ENCODE measurements around the gene SLC35B2.

The SLC35B2 gene

DNA sequence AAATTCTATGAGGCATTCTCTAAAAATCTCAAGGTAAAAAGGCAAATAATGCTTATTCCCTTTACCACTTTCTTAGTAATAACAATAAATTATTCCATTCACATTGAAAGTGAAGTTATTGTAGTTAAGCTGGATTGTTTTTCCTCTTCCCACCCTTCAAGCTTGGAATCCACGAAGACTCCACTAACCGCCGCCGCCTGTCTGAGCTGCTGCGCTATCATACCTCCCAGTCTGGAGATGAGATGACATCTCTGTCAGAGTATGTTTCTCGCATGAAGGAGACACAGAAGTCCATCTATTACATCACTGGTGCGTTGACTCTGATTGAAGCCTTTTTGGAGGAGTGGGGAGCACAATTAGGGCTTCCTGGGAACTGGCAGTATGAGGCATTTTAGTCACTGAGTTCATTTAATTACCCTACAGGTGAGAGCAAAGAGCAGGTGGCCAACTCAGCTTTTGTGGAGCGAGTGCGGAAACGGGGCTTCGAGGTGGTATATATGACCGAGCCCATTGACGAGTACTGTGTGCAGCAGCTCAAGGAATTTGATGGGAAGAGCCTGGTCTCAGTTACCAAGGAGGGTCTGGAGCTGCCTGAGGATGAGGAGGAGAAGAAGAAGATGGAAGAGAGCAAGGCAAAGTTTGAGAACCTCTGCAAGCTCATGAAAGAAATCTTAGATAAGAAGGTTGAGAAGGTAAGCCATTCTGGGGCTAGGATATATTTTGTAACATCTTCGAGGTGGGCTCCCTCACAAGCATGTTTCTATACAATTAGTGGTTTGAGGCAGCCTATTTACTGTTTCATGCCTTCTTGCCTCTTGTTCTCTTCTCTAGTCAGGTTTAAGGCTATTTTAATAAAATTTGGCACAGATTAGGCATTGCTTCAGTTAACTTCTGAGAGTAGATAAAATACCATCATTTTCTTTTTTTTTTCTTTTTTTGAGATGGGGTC lies 5.5 kb downstream of the SLC35B2 start:
- DNase-seq = no peak

DNA sequence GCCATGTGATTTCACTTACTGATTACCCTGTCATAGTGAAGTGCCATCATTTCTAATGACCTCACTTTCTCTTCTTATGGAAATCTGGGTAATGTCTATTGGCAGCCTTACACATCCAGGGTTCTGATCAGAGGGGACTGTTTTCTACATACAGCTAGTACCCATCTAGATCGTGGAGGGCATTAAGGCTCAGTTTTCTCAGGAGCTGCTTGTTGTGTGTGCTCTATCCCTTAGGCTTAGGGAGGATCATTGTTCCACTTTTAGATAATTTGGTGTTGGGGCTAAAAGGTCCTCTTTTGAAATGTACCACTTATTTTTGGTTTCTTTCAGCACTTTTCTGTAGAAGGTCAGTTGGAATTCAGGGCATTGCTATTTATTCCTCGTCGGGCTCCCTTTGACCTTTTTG lies 6.6 kb downstream of the SLC35B2 start:
- DNase-seq = no peak

DNA sequence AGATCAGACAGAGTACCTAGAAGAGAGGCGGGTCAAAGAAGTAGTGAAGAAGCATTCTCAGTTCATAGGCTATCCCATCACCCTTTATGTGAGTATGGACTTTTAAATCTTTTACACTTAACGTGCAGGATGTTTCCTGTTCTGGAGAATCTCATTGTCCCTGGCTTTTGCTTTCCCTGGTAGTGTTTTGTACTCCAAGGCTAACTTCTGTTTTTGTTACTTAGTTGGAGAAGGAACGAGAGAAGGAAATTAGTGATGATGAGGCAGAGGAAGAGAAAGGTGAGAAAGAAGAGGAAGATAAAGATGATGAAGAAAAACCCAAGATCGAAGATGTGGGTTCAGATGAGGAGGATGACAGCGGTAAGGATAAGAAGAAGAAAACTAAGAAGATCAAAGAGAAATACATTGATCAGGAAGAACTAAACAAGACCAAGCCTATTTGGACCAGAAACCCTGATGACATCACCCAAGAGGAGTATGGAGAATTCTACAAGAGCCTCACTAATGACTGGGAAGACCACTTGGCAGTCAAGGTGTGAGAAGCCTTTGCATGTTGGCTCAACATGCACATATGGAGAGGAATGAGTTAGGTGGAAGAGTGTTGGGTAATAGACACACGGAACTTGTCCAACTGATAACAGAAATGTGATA lies 7.1 kb downstream of the SLC35B2 start:
- no peak for DNase-seq

DNA sequence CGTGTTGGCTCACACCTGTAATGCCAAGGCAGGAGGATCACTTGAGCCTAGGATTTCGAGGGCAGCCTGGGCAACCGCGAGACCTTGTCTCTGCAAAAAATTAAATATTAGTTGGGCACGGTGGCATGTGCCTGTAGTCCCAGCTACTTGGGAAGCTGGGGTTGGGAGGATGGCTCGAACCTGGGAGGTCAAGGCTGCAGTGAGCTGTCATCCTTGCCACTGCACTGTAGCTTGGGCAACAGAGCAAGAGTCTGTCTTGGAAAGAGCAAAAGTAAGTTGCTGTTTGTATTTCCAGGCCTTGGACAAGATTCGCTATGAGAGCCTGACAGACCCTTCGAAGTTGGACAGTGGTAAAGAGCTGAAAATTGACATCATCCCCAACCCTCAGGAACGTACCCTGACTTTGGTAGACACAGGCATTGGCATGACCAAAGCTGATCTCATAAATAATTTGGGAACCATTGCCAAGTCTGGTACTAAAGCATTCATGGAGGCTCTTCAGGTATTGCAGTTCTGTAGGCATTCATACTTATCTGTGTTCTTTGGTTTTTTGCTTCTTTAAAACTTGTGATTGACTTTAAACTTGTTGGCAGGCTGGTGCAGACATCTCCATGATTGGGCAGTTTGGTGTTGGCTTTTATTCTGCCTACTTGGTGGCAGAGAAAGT lies 8.1 kb downstream of the SLC35B2 start:
- no peak for DNase-seq

DNA sequence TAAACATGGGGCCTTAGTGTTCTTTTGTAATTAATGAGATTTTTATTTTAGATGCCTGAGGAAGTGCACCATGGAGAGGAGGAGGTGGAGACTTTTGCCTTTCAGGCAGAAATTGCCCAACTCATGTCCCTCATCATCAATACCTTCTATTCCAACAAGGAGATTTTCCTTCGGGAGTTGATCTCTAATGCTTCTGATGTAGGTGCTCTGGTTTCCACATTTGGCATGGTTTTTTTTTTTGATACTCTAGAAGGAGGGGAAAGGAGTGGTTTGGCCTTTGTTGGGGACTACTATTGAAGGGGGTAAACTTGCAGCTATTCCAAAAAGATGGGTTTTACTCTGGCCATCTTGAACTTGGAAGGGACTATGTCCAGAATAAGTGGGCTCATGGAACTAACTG lies 8.7 kb downstream of the SLC35B2 start:
- DNase-seq = no peak

DNA sequence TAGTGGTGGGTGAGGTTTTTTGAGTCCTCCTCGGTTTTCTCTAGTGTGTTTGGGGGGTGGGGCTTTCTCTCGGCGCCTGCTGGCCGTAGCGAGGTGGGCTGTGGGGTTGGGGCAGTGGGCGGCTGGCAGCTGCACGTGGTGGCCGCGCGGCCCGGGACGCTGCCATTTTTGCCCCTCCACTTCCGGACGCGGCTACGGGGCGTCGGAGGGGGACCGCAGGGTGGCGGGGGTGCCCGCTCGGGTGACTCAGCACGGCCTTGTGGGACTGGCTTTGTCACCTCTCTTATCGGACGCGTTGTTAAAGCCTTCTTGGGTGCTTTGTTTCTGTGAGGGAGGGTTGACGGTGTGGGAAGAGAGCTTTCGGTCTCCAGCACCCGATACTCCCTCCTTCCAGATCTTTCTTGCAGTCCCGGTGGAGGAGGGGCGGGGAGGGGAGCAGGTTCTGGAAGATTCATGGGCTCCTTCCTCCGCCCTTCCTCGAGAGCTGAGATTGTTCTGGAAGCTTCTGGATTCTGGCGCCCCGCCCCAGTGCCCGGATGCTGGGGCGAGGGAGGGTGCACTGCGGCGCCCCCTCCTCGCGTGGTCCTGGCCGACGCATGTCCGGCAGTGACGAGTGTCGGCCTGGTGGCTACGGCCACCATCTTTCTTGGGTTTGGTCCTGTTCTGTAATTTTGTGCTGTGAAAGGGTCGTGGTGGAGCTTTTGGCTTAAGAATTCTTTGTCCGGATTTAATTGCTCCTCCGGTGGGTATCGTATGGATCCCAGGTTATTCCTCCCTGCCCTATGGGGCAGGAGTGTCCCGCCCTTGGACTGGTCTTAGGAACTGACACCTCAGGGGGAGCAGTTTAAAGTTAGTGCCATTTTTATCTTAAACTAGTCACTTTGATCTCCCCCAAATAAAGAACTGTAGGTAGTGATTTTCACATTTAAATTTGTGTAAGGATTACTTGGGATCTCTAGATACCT lies 9.7 kb downstream of the SLC35B2 start:
- DNase-seq = peak; percentile 85

DNA sequence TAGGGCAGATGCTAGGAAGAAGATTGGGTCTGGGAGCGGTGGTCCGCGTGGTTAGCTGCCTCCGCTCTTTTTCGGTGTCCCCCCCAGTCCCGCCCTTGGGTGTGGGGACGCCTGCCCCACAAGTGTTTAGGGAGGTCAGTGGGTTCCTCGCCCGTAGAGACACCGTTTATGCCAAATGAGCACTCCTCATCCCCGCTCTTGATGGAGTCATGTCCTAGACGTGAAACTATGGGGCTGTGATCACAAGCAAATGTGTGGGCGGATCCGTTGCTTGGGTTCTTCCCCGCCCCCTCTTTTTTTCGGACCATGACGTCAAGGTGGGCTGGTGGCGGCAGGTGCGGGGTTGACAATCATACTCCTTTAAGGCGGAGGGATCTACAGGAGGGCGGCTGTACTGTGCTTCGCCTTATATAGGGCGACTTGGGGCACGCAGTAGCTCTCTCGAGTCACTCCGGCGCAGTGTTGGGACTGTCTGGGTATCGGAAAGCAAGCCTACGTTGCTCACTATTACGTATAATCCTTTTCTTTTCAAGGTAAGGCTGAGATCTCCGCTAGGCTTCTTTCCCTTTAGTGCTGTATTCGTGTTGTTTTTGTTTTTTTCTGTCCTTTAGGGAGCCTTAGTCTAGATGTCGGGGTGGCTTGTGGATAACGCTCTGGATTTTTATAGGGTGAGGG lies 10.5 kb downstream of the SLC35B2 start, which contains the start of gene HSP90AB1:
HSP90AB1 (plus strand) TSS at position 439 of the 675 bp plus-strand sequence. CDS start 1,529 bp downstream, outside the sequence.
- peak; percentile 99 for DNase-seq

DNA sequence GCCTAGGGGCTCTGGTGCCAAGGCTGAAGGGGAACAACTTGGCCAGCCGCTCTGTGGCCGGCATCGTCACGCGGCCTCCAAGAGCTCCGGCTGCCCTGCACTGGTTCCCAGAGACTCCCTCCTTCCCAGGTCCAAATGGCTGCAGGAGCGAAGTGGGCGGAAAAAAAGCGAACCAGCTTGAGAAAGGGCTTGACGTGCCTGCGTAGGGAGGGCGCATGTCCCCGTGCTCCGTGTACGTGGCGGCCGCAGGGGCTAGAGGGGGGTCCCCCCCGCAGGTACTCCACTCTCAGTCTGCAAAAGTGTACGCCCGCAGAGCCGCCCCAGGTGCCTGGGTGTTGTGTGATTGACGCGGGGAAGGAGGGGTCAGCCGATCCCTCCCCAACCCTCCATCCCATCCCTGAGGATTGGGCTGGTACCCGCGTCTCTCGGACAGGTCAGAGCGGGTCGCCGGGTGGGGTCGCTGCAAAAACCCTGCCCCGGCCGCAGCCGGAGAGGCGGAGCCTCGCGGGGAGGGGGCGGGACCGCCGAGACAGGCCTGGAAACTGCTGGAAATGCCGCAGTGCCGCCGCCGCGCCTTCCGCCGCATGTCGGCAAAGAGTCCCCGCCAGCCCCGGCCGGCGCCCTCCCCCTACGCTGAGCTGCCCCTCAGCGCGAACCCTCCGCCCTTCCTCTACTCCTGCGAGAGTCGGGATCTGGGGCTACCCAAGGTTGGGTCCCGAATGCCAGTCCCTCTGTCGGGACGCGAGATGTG lies 11.2 kb downstream of the SLC35B2 start:
- peak; percentile 87 for DNase-seq

DNA sequence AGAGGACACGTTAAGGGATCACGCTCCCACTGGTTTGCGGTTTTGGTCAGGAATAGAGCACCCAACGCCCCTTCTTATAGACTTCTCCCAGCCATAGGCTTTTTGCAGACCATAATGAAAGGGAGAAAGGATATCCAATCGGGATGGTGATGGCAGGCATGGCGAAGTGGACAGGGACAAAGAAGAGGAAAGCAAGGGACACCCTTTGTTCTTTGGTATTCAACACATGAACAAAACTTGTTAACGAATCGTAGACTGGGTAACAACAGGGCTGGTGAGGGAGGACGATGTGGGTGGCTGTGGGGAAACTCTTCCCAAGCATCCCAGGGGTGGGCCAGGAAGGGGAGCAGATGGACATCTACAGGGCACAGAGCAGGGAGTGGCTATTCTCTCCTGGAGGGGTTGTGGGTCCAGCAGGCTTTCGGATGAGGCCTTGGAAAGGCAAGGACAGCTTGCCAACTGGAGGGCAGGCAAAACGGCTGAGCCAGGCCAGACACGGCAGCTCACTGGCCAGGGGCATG lies 11.9 kb downstream of the SLC35B2 start:
- DNase-seq = no peak

DNA sequence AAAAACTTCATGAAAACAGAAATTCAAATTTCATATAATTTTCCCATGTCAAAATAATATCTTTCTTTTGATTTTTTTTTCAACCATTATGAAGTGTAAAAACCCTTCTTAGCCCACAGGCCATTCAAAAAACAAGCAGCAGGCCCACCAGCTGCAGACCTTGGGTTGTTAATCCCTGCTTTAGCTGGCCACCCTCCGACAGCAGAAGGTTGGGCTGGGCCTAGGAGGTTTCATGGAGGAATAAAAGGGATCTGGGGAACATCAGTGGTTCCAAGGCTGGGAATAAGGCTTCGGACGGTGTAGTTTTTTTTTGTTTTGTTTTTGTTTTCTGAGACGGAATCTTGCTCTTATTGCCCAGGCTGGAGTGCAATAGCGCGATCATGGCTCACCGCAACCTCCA lies 14.0 kb downstream of the SLC35B2 start:
- DNase-seq = no peak

DNA sequence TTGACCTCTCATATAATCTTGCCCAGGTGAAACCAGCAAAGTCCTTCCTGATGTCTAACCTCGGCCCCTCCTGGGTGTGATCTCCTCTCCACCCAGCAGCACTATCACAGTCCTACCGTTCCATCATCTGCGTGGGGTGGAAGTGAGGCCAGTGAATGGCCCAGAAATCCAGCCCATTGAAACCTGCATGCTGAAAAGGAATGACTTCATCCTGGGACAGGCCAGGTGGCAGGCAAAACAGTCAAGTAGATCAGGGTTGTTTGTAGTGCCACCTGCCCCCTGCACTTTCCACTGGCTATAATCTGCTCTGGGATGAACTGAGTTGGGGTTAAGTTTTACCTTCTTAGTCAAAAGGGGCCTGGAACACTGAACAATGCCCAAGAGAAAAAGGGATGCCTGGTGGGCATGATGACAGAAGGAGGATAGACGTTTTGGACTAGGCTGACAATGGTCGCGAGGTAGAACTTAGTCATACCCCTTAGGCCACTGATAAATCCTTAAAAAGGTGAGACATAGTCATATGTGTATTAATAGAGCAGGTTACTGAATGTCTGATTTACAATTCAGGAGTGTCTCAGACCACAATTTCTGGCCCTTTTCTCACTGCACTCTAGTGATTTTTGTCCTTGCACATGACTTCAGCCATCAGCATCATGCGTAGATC lies 18.5 kb downstream of the SLC35B2 start:
- DNase-seq = no peak

DNA sequence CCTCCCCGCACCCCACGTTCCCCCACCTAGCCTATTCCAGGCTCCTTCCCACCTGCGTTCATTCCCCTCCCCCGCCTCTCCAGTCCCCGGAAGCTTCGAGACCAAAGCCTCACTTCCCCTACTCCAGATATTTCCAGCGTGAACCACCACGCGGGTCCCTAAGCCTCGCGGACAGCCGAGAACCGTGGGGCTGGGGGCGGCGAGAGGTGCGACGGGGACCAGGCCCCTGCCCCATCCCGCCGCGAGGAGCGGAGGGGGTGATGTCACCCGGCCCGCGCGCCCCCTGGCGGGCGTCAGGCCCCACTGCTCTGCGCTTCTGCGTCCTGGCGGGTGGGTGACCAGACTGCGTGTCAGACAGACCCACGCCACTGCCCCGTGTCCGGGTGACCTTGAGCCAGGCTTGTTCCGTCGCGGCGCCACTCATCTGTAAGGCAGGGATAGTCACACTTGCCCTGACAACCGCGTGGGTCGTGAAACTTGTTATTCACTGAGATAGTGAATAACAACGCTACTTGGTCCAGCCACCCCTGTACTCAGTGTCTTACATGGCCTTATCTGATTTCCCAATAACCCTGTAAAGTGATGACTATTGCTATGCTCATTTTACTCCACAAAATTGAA lies 19.4 kb downstream of the SLC35B2 start:
- DNase-seq = peak; percentile 76

DNA sequence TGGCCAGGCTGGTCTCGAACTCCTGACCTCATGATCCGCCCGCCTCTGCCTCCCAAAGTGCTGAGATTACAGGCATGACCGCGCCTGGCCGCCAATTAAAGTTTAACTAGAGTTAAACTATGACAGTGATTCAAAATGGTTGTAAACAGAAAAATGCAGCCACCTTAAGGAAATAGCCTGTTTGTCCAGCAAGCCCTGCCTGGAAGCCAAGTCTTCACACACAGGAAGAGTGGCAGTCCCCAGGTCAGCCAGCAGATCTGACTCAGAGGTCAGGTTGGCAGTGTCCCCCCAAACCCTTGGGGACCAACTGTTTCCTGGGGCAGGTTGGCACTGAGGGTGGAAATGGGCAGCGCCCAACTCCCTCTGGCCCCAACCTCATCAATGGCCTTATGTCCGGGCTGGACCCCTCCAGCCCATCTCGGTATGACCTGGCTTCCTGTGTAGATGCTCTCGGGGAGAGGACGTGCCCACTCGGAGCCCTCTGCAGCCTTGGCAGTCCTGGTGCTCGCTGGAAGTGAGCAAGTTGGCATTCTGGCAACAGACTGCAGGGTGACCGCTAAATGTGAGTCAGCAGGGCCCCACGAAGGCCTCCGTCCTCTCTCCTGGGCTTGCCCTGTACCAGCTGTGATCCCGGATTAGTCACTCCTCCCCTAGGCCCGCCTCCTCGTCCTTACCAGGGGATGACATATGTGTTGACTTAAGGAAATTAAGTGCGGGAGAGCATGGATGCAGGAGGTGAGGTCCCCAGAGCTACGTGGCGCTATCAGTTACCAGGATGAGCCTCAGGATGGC lies 20.1 kb downstream of the SLC35B2 start:
- peak; percentile 86 for DNase-seq

DNA sequence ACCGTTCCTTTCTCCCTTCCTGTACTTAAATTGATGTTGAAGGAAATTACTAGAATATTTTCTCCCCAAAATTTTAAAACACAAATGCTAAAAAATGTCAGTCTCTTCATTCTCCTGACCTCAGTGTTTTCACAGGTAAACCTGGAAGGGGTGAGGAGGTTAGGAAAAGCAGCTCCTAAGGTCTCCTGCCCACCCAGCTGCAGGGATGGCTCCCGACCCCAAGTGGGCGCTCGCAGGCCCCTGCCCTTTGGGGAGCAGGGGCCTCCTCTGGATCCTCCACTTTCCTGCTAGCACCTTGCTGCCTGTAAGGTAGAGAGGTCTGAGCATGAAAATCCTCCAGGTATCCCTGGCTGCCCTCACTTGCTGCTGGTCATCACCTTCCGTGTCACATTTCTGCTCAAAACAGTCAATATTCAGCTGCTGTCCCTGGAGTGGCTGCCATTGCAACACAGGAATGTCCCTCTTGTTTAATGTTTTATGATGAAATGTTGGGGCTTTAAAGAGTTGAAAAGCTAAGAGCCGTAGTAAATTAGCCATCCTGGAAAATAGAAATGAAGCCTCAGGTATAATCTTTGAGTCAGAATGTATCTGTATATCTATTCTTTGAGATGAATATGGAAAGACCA lies 21.3 kb downstream of the SLC35B2 start:
- DNase-seq = no peak

DNA sequence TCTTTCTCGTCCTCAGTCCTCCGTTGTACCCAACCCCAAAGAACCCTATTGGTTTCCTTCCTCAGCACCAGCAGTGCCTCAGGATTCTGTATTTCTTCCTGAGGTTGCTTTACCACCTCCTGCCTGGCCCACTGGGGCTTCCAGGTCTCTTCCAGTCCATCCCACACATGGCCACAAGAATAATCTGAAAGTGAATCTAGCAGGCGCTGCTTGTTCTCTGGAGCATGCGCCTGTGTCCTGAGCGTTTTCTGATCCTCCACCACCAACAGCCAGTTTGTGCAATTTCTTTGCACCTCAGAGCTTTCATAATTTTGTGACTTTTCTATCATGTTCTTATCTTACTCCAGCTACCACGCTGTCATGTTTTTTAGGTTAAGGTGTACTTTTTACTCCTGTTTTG lies 22.1 kb downstream of the SLC35B2 start:
- DNase-seq = no peak

DNA sequence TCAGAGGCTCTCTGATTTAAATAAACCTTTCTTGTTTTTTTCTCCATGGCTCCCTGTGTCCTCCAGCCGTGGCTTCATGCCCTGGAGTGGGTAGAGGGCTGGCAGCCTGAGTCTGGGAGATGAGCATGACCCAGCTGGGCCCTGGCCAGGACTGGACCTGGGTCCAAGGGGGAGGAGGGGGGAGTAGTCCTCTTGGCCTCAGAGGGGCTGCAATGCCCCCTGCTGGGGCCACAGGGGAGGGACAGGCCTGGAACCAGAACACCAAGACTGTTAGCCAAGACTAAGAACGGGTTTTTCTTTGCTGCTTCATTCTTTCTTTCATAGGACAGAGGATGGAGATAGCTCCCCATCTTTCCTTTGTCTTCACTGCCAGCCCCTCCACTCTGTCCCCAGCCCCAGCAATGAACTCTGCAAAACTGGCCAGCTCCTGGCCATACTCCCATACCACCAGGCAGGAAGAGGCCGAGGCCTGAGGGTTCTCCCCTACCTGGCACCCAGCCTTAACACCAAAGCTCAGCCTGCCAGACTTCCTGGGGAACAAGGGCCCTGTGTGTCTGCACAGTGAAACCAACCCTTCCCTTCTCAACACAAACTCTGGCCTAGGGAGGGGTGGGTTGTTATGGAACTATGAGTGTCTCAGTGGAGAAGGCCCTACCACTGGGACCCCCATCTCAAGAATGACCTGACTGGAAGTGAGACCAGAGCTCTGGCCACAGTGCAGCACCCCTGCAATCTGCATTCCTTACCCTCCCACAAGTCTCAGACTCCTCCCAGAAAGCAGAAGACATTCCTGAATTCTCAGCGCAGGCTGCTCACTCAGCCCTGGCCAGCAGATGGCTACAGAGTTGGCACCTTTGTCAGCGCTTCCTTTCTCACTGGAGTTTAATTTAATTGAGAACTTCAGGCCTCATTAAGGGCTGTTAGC lies 23.0 kb downstream of the SLC35B2 start:
- DNase-seq = no peak

DNA sequence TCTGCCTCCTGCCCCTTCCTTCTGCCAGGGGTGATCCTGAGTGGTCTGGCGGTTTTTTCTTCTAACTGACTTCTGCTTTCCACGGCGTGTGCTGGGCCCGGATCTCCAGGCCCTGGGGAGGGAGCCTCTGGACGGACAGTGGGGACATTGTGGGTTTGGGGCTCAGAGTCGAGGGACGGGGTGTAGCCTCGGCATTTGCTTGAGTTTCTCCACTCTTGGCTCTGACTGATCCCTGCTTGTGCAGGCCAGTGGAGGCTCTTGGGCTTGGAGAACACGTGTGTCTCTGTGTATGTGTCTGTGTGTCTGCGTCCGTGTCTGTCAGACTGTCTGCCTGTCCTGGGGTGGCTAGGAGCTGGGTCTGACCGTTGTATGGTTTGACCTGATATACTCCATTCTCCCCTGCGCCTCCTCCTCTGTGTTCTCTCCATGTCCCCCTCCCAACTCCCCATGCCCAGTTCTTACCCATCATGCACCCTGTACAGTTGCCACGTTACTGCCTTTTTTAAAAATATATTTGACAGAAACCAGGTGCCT lies 23.7 kb downstream of the SLC35B2 start:
- DNase-seq = no peak

Data from activated CD4-positive, alpha-beta T cell treated with anti-CD3 and anti-CD28 coated beads, Interleukin-2, amount 50 U/mL, for 16 hours (primary cell).